Thoracic aorta (tissue), 2 donors: ENCODE measurements around the gene MICB. TPM values are rescaled to one million over a fixed set of nuclear protein-coding genes. Genes with fewer than 3 reads are reported as not detected.

Source experiments
- ATAC-seq: fragments of 150-250 bp; one replicate; pipeline ENCODE4 v1.8.0; 2017; ENCODE audit warnings: low read depth; ENCODE audit not compliant: insufficient number of reproducible peaks, low FRiP score
- DNase-seq: peaks from one replicate; pipeline ENCODE4 v3.0.0-alpha.2; 2020; ENCODE audit warnings: low spot score
- H3K27ac ChIP-seq, 2 donors: fragments of 200-600 bp; sonication (generic); 1 replicate in 1 of 2; 2 replicates in 1 of 2; pipeline ENCODE4 v1.5.1; 2016; ENCODE audit warnings: mild to moderate bottlenecking in 2 of 2, moderate library complexity in 2 of 2
- H3K27me3 ChIP-seq: fragments of 200-600 bp; sonication (generic); replicated peaks from 2 replicates; pipeline ENCODE4 v1.6.0; 2016; ENCODE audit warnings: mild to moderate bottlenecking; ENCODE audit not compliant: insufficient read depth
- H3K36me3 ChIP-seq: fragments of 200-600 bp; sonication (generic); one replicate; pipeline ENCODE4 v1.5.1; 2016
- H3K4me1 ChIP-seq, 2 donors: fragments of 200-600 bp; sonication (generic); 1 replicate in 1 of 2; 2 replicates in 1 of 2; pipeline versions ENCODE4 v1.5.1 to v1.6.0; 2016; ENCODE audit warnings: low read depth in 2 of 2, mild to moderate bottlenecking in 1 of 2; ENCODE audit not compliant: control insufficient read depth in 1 of 2
- H3K4me3 ChIP-seq: fragments of 200-600 bp; sonication (generic); 2 replicates; pipeline ENCODE4 v1.5.1; 2016; ENCODE audit warnings: mild to moderate bottlenecking
- H3K9me3 ChIP-seq: fragments of 200-600 bp; sonication (generic); 2 replicates; pipeline ENCODE4 v1.5.1; 2016
- total RNA-seq, 2 donors: library from RNA; depleted of rRNA; stranded (reverse); fragments of >200 nt; gene quantifications; one replicate each; pipeline versions ENCODE4 v1.1.0 to v1.2.3, GENCODE V29; 2016
- TF ChIP-seq, protein P1 (sequence below): fragments of 200-600 bp; sonication (generic); IDR thresholded peaks from one replicate; pipeline ENCODE4 v1.5.1; 2019; ENCODE audit warnings: antibody characterized with exemption

The MICB gene
- total RNA-seq, 2 donors from 2014 or later: 4.1 to 6.6 TPM

DNA sequence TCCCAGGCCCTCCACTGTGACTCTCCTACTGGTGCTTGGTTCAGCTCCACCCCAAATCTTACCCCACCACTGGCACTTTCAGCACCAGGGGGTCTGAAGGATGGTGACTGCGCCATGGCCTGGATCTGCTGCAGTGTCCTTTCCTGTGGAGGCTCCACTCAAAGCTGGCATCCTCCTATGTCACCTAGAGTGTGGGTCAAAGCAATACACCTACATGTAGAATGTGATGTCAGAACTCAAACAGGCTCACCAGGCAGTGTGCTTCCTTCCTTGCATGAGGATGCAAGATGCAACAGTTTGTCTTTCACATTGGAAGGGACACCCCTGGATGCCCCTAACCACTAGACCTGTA lies 32.8 kb upstream of the MICB start:
- ATAC-seq (no peak), DNase-seq (no peak)
- no peaks in the 10 kb centered on the region for H3K27me3 ChIP-seq
- no peak overlapping the region for H3K27ac ChIP-seq
- no peaks in the 10 kb centered on the region for H3K9me3 ChIP-seq
- H3K4me1 ChIP-seq: peaks cover 4 to 15% of the 10 kb centered on the region in 2 donors
- TF ChIP-seq, protein P1, sequence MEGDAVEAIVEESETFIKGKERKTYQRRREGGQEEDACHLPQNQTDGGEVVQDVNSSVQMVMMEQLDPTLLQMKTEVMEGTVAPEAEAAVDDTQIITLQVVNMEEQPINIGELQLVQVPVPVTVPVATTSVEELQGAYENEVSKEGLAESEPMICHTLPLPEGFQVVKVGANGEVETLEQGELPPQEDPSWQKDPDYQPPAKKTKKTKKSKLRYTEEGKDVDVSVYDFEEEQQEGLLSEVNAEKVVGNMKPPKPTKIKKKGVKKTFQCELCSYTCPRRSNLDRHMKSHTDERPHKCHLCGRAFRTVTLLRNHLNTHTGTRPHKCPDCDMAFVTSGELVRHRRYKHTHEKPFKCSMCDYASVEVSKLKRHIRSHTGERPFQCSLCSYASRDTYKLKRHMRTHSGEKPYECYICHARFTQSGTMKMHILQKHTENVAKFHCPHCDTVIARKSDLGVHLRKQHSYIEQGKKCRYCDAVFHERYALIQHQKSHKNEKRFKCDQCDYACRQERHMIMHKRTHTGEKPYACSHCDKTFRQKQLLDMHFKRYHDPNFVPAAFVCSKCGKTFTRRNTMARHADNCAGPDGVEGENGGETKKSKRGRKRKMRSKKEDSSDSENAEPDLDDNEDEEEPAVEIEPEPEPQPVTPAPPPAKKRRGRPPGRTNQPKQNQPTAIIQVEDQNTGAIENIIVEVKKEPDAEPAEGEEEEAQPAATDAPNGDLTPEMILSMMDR: no peak
- no peaks in the 10 kb centered on the region for H3K36me3 ChIP-seq
- no peak overlapping the region for H3K4me3 ChIP-seq

GRCh38 chr6:31465718-31466117 lies 32.2 kb upstream of the MICB start:
- Histone ChIP-seq H3K4me3 (no peak overlapping the region), H3K27ac (no peak overlapping the region), H3K9me3 (no peaks in the 10 kb centered on the region), H3K36me3 (no peaks in the 10 kb centered on the region), H3K27me3 (no peaks in the 10 kb centered on the region), H3K4me1 (peaks cover 4 to 15% of the 10 kb centered on the region in 2 donors)
- TF ChIP-seq, protein P1: no peak
- ATAC-seq (no peak), DNase-seq (no peak)

DNA sequence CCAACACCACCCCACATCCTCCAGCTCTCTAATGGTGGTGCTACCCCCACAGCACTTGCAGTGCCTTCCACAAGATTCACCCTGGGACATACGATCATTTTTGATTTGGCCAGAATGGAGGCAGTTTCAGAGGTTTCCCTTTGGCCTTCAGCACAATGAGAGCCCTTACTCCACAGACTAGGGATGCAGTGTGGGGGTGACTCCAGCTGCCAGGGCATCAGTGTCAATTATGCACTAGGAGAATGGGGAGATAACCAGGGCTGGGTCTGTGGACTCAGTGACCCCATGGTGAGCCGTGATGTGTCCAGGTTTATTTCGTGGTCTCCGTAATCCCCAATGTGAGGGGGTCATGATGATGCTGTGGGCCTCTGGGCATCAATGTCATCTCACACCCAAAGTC lies 31.5 kb upstream of the MICB start:
- H3K4me3 ChIP-seq: no peak overlapping the region
- no peak overlapping the region for H3K27ac ChIP-seq
- no peaks in the 10 kb centered on the region for H3K27me3 ChIP-seq
- TF ChIP-seq, protein P1: no peak
- no peaks in the 10 kb centered on the region for H3K9me3 ChIP-seq
- no peaks in the 10 kb centered on the region for H3K36me3 ChIP-seq
- DNase-seq (no peak), ATAC-seq (no peak)
- peaks cover 4 to 15% of the 10 kb centered on the region in 2 donors for H3K4me1 ChIP-seq

DNA sequence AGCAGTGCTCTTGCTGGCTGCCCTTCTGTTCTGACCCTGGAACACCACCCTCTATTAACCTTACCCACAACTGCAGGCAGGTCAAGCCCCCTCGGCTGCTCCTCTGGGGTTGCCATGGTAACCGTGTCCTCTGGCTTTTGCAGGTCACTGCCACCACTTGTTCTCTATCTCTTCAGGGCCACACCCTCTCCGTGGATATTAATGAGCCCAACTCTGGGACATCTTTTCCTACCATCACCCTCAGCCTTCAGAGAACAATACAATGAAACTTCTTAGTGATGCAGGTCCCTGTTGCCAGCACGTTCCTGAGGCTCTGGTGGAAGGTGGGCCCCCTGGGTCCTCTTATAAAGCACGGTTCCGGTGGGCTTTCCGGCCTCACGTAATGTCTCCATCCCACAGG lies 30.8 kb upstream of the MICB start:
- H3K27me3 ChIP-seq: no peaks in the 10 kb centered on the region
- H3K4me3 ChIP-seq: no peak overlapping the region
- DNase-seq (no peak), ATAC-seq (no peak)
- no peak overlapping the region for H3K27ac ChIP-seq
- no peaks in the 10 kb centered on the region for H3K36me3 ChIP-seq
- no peaks in the 10 kb centered on the region for H3K9me3 ChIP-seq
- TF ChIP-seq, protein P1: no peak
- H3K4me1 ChIP-seq: peaks cover 4 to 11% of the 10 kb centered on the region in 2 donors

DNA sequence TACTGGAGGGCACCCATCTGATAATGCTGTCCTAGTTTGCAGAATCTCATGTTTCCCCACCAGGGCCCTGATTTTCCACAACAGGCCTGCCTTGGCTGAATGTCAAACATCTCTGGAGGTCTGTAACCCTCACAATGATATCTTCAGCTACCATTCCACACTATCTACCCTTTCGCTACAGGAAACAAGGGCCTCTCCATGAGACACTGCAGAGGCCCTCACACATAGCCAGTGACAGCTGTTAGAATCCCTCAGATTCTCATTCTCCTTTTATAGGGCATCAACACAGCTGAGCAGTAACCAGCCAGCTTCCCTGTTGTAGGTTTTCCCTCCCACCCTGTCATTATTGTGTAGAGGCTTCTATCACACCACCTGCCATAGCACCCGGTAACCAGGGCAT lies 29.6 kb upstream of the MICB start:
- H3K27me3 ChIP-seq: no peaks in the 10 kb centered on the region
- H3K4me3 ChIP-seq: no peak overlapping the region
- H3K4me1 ChIP-seq: peaks cover 0 to 2% of the 10 kb centered on the region in 2 donors
- ATAC-seq (no peak), DNase-seq (no peak)
- TF ChIP-seq, protein P1: no peak
- H3K36me3 ChIP-seq: no peaks in the 10 kb centered on the region
- H3K27ac ChIP-seq: no peak overlapping the region
- H3K9me3 ChIP-seq: no peaks in the 10 kb centered on the region
